Neural cell (in vitro differentiated cells): ENCODE data around the gene RAI1. TPM values are rescaled to one million over a fixed set of nuclear protein-coding genes. Genes with fewer than 3 reads are reported as not detected.

Source experiments
- H2AFZ ChIP-seq: fragments of 200-600, 300-800 bp; sonication (generic), shearing (Covaris generic); 2 replicates; pipeline ENCODE4 v1.6.0; 2014; ENCODE audit warnings: low read depth, mild to moderate bottlenecking, antibody characterized with exemption, low read length, moderate library complexity
- H3F3A ChIP-seq: fragments of 200-600 bp; shearing (Covaris generic); 2 replicates; pipeline ENCODE4 v1.6.1; 2016; ENCODE audit warnings: mild to moderate bottlenecking, moderate library complexity, mixed read lengths, antibody characterized with exemption, low read length; ENCODE audit not compliant: insufficient read depth, poor library complexity, severe bottlenecking
- H3K27ac ChIP-seq: fragments of 200-600, 300-800 bp; sonication (generic), shearing (Covaris generic); 2 replicates; pipeline ENCODE4 v1.5.1; 2014; ENCODE audit warnings: mild to moderate bottlenecking, low read length, moderate library complexity
- H3K27me3 ChIP-seq: fragments of 300-800, 200-600 bp; sonication (generic), shearing (Covaris generic); 2 replicates; pipeline ENCODE4 v1.6.0; 2014; ENCODE audit warnings: mild to moderate bottlenecking, low read depth, low read length, moderate library complexity; ENCODE audit not compliant: insufficient read depth
- H3K36me3 ChIP-seq: fragments of 300-800, 200-600 bp; sonication (generic), shearing (Covaris generic); 2 replicates; pipeline ENCODE4 v1.5.1; 2014; ENCODE audit warnings: mild to moderate bottlenecking, antibody characterized with exemption, low read length, moderate library complexity; ENCODE audit not compliant: insufficient read depth
- H3K4me2 ChIP-seq: fragments of 300-800, 200-600 bp; sonication (generic), shearing (Covaris generic); 2 replicates; pipeline ENCODE4 v1.6.0; 2014; ENCODE audit warnings: mild to moderate bottlenecking, low read length
- H3K4me3 ChIP-seq: fragments of 300-800, 200-600 bp; sonication (generic), shearing (Covaris generic); 2 replicates; pipeline ENCODE4 v1.5.1; 2014; ENCODE audit warnings: mild to moderate bottlenecking, low read length, moderate library complexity
- H3K79me2 ChIP-seq: fragments of 200-600 bp; shearing (Covaris generic); replicated peaks from 2 replicates; pipeline ENCODE4 v1.6.0; 2014; ENCODE audit warnings: mild to moderate bottlenecking, low read length, moderate library complexity; ENCODE audit not compliant: insufficient read depth
- H3K9ac ChIP-seq: fragments of 300-800, 200-600 bp; sonication (generic), shearing (Covaris generic); 2 replicates; pipeline ENCODE4 v1.6.1; 2016; ENCODE audit warnings: mild to moderate bottlenecking, low read length, mixed read lengths
- H3K9me2 ChIP-seq: fragments of 200-600 bp; shearing (Covaris generic); 2 replicates; pipeline ENCODE4 v1.6.1; 2016; ENCODE audit warnings: mild to moderate bottlenecking, low read length, mixed read lengths; ENCODE audit not compliant: insufficient read depth
- H3K9me3 ChIP-seq: fragments of 200-600, 300-800 bp; sonication (generic), shearing (Covaris generic); 2 replicates; pipeline ENCODE4 v1.6.1; 2016; ENCODE audit warnings: mild to moderate bottlenecking, mixed run types, low read length, moderate library complexity, mixed read lengths
- H4K20me1 ChIP-seq: fragments of 200-600 bp; shearing (Covaris generic); 2 replicates; pipeline ENCODE4 v1.6.1; 2016; ENCODE audit warnings: mild to moderate bottlenecking, mixed run types; ENCODE audit not compliant: insufficient read depth
- EP300 ChIP-seq: fragments of 450-650 bp; conservative IDR thresholded peaks from 2 replicates; pipeline ENCODE4 v1.6.1; 2014; ENCODE audit warnings: antibody characterized with exemption, mild to moderate bottlenecking, moderate library complexity; ENCODE audit not compliant: poor library complexity, severe bottlenecking
- EZH2 ChIP-seq: fragments of 200-600, 300-800 bp; shearing (Covaris generic), sonication (generic); IDR thresholded peaks from 2 replicates; pipeline ENCODE4 v1.6.1; 2014; ENCODE audit warnings: antibody characterized with exemption, low read length, borderline replicate concordance, mild to moderate bottlenecking; ENCODE audit not compliant: insufficient read depth, poor library complexity, severe bottlenecking
- MXI1 ChIP-seq: fragments of 450-650 bp; conservative IDR thresholded peaks from 2 replicates; pipeline ENCODE4 v1.6.1; 2014; ENCODE audit warnings: antibody characterized with exemption, mild to moderate bottlenecking; ENCODE audit not compliant: poor library complexity, severe bottlenecking
- POLR2AphosphoS5 ChIP-seq: IDR thresholded peaks from 2 replicates; pipeline ENCODE4 v1.6.1; 2012
- RAD21 ChIP-seq: fragments of 450-650 bp; conservative IDR thresholded peaks from 2 replicates; pipeline ENCODE4 v1.6.1; 2014; ENCODE audit warnings: antibody characterized with exemption, mild to moderate bottlenecking, moderate library complexity
- SMC3 ChIP-seq: fragments of 450-650 bp; conservative IDR thresholded peaks from 2 replicates; pipeline ENCODE4 v1.6.1; 2014; ENCODE audit warnings: antibody characterized with exemption, mild to moderate bottlenecking, moderate library complexity; ENCODE audit not compliant: poor library complexity
- TAF1 ChIP-seq: IDR thresholded peaks from 2 replicates; pipeline ENCODE4 v1.6.1; 2012; ENCODE audit warnings: low read depth
- polyA plus RNA-seq: library from polyadenylated mRNA; depleted of rRNA; stranded (reverse); fragments of >200 nt; gene quantifications from 2 replicates; pipeline ENCODE4 v1.2.3, GENCODE V29; 2014
- TF ChIP-seq, protein P1 (sequence below): IDR thresholded peaks from 2 replicates; pipeline ENCODE4 v1.6.1; 2012; ENCODE audit warnings: borderline replicate concordance
- TF ChIP-seq, protein P2 (sequence below): fragments of 450-650 bp; IDR thresholded peaks from 2 replicates; pipeline ENCODE4 v1.5.1; 2014; ENCODE audit warnings: antibody characterized with exemption, mild to moderate bottlenecking, moderate library complexity; ENCODE audit not compliant: poor library complexity, severe bottlenecking

Gene RAI1
- polyA plus RNA-seq, 1 donor from 2014 or later: 16.9 TPM

DNA sequence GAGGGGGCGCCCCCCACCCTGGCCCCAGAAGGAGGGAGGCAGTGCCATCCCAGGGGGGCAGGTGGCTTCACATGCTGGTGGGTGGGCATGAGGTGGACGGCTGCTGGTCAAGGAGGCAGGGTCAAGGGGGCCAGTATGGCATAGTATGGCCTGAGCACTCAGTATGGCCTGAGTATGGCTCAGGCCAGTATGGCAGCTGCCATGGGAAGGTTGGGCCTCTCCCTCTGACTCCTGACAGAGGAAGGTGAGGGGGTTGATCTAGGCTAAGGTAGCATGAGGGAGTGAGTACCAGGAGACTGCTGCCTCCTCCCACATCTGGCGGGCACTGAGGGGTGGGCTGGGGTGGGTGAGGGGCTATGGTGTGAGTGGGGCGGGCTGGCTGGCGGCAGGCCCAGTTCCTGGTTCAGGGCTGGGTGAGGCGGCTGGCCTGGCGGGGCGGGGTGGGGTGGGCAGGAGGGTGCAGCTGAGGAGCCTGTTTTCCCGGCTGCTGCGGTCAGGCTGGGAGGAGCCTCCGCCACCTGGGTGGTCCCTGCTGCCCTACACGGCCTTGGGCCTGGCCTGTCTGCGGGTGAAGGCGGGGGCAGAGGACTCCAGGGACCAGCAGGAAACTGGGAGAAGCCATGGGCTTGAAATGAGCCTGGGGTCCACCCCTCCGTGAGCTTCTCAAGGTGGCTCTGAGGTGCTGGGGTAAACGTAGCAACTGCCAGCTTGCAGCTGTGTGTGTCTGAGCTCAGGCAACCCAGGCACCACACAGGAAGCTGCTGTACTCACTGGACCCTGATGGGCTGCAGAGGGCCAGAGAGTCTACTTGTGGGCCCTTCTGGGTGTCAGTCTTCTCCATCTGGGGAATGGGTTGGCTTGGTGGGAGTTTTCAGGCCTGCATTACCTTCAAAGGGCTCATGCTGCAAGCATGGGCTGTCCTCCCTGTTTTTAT, 57.0 kb downstream of the RAI1 start:
- H3K9ac ChIP-seq: no peak overlapping the region
- H3K9me2 ChIP-seq: no peaks in the 10 kb centered on the region
- H3K9me3 ChIP-seq: no peaks in the 10 kb centered on the region
- H3K4me2 ChIP-seq: no peak overlapping the region
- H3K79me2 ChIP-seq: peaks cover 89% of the 10 kb centered on the region
- no peaks in the 10 kb centered on the region for H3K27me3 ChIP-seq
- TF ChIP-seq SMC3 (no peak), EZH2 (no peak), POLR2AphosphoS5 (no peak), TAF1 (no peak), MXI1 (no peak), EP300 (no peak), RAD21 (no peak)
- TF ChIP-seq, protein P1, sequence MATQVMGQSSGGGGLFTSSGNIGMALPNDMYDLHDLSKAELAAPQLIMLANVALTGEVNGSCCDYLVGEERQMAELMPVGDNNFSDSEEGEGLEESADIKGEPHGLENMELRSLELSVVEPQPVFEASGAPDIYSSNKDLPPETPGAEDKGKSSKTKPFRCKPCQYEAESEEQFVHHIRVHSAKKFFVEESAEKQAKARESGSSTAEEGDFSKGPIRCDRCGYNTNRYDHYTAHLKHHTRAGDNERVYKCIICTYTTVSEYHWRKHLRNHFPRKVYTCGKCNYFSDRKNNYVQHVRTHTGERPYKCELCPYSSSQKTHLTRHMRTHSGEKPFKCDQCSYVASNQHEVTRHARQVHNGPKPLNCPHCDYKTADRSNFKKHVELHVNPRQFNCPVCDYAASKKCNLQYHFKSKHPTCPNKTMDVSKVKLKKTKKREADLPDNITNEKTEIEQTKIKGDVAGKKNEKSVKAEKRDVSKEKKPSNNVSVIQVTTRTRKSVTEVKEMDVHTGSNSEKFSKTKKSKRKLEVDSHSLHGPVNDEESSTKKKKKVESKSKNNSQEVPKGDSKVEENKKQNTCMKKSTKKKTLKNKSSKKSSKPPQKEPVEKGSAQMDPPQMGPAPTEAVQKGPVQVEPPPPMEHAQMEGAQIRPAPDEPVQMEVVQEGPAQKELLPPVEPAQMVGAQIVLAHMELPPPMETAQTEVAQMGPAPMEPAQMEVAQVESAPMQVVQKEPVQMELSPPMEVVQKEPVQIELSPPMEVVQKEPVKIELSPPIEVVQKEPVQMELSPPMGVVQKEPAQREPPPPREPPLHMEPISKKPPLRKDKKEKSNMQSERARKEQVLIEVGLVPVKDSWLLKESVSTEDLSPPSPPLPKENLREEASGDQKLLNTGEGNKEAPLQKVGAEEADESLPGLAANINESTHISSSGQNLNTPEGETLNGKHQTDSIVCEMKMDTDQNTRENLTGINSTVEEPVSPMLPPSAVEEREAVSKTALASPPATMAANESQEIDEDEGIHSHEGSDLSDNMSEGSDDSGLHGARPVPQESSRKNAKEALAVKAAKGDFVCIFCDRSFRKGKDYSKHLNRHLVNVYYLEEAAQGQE: no peak
- TF ChIP-seq, protein P2, sequence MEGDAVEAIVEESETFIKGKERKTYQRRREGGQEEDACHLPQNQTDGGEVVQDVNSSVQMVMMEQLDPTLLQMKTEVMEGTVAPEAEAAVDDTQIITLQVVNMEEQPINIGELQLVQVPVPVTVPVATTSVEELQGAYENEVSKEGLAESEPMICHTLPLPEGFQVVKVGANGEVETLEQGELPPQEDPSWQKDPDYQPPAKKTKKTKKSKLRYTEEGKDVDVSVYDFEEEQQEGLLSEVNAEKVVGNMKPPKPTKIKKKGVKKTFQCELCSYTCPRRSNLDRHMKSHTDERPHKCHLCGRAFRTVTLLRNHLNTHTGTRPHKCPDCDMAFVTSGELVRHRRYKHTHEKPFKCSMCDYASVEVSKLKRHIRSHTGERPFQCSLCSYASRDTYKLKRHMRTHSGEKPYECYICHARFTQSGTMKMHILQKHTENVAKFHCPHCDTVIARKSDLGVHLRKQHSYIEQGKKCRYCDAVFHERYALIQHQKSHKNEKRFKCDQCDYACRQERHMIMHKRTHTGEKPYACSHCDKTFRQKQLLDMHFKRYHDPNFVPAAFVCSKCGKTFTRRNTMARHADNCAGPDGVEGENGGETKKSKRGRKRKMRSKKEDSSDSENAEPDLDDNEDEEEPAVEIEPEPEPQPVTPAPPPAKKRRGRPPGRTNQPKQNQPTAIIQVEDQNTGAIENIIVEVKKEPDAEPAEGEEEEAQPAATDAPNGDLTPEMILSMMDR: no peak
- H3K36me3 ChIP-seq: no peaks in the 10 kb centered on the region
- H4K20me1 ChIP-seq: peaks cover 27% of the 10 kb centered on the region
- H3K27ac ChIP-seq: no peak overlapping the region
- H3F3A ChIP-seq: no peaks in the 10 kb centered on the region
- no peak overlapping the region for H3K4me3 ChIP-seq
- no peak overlapping the region for H2AFZ ChIP-seq

DNA sequence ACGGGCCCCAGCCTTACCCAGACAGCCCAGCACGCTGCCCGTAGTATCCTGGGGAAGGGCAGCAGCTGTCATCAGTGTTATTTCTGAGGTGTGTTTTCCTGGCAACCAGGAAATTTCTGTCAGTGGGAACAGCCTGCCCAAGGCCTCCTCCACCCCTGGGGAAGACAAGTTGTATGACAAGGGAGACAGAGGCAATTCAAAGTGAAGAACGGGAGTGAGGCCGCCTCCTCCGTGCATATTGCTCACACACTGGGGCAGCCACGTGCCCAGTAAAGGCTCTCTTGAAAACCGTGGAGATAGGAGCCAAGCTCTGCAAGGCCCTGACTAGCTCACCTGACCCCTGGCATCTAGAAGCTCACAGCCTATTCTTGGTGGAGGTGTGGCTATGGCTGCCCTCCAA, 57.6 kb downstream of the RAI1 start:
- H3K27me3 ChIP-seq: no peaks in the 10 kb centered on the region
- no peak overlapping the region for H2AFZ ChIP-seq
- no peaks in the 10 kb centered on the region for H3K9me2 ChIP-seq
- H3K9me3 ChIP-seq: no peaks in the 10 kb centered on the region
- H3K79me2 ChIP-seq: peaks cover 89% of the 10 kb centered on the region
- no peaks in the 10 kb centered on the region for H3K36me3 ChIP-seq
- TF ChIP-seq TAF1 (no peak), RAD21 (no peak), EP300 (no peak), EZH2 (no peak)
- TF ChIP-seq, protein P2: no peak
- TF ChIP-seq, protein P1: no peak
- no peak overlapping the region for H3K4me2 ChIP-seq
- no peak overlapping the region for H3K27ac ChIP-seq
- H4K20me1 ChIP-seq: peaks cover 21% of the 10 kb centered on the region
- no peak overlapping the region for H3K9ac ChIP-seq
- no peaks in the 10 kb centered on the region for H3F3A ChIP-seq
- H3K4me3 ChIP-seq: no peak overlapping the region
